AG09309 (cell line): ENCODE data around the gene CACNA1C.

ENCODE experiments used
- DNase-seq: peaks from one replicate; pipeline ENCODE4 v3.0.0-alpha.2; 2010; ENCODE audit warnings: low read depth
- H3K4me3 ChIP-seq: 2 replicates; pipeline ENCODE4 v1.5.1; 2011; ENCODE audit warnings: mild to moderate bottlenecking, low read depth, low read length, moderate library complexity; ENCODE audit not compliant: control insufficient read depth
- CTCF ChIP-seq: IDR thresholded peaks from 2 replicates; pipeline ENCODE4 v1.5.1; 2011; ENCODE audit warnings: mild to moderate bottlenecking, low read depth, low read length, inconsistent platforms; ENCODE audit not compliant: insufficient read depth, control insufficient read depth; ENCODE audit errors: missing control alignments

The CACNA1C gene

DNA sequence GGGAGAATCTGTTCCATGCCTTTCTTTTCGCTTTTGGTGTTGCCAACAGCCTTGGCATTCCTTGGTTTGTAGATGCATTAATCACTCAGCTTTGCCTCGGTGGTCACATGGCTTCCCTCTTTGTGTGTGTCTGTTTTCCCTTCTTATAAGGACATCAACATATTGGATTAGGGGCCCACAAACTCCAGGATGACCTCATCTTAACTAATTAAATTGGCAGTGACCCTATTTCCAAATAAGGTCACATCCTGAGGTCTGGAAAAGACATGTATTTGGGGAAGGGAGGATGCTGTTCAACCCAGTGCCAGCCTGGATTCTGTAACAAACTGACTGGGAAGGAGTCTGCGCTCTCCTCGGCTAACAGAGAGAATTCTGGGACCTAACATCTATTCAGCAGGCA, 376.2 kb downstream of the CACNA1C start:
- no peak for TF ChIP-seq CTCF
- no peak for DNase-seq
- no peak overlapping the region for H3K4me3 ChIP-seq

GRCh38 chr12:2431810-2432209, 379.0 kb downstream of the CACNA1C start:
- no peak for DNase-seq
- no peak overlapping the region for H3K4me3 ChIP-seq

DNA sequence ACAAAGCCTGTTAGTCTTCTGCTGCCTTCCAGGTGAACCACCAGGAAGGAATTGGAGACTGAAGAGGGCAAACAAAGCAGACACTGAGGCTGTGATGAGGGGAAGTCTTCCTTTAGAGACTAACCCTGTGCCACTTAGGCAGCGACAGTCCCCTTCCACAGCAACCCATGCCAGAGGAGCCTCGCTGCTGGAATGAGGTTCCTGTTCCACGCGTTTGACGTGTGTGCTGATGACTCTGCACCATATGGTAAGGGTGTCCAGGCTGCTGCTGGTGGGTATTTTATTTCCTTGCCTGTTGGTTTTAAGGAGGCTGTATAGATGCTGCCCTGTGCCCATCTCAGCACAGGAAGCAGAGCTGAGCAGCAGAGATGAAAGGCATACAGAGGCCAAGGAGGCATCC, 380.1 kb downstream of the CACNA1C start:
- TF ChIP-seq CTCF, result no peak
- no peak for DNase-seq
- H3K4me3 ChIP-seq, result no peak overlapping the region

More at GRCh38 chr12:2431810-2432209, 379.0 kb downstream of the CACNA1C start:
- no peak for TF ChIP-seq CTCF

DNA sequence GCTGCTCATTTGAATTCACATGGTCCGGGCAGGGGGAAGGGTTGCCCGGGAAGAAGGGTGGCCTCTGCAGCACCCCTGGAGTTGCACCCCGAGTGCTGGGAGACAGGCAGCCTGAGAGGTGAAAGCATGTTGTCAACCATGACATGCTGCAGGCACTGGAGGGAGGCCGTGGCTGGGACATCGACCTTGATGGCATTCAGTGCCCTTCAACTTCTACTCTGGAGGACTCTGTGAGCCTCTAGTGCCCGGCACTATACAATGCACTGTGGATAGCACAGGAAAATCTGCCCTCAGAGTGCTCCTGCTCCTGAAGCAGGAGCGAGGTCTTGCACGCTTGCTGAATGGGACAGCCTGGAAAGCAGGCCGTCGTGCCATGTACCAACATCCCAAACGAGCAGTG, 382.7 kb downstream of the CACNA1C start:
- H3K4me3 ChIP-seq, result no peak overlapping the region
- no peak for DNase-seq
- no peak for TF ChIP-seq CTCF

DNA sequence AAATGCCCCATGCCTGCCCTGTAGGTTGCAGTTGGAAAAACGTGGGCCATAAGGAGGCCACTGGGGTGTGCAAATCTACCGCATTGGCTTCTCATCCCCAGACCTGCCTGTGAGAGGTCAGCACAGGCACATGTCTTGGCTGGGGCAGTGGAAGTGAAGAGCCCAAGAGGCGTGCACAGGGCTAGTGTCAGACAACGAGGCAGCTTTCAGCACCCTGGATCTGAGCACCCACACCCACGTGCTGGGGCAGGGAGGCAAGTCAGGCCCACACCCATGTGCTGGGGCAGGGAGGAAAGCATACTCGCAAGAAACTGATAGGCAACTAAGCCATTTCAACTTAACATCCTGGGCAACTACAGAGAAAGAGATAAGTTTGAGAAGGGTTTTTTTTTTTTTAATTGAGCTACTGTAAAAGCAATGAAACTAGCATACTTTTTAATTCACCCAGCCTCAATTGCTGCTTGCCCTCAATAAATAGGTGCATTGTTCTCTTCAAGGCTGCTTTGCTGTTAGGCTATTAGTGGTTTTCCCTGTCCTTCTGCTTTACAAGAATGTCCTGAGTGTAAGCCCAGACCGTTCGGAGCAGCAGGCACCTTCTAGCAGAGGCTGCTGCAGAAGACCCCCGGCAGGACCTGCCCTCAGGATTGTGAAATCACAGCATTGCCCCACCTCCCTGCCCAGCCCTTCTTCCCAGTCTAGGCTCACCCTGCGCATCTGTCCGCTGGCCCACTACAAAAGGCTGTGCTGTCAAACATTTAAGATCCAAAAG, 386.7 kb downstream of the CACNA1C start:
- no peak overlapping the region for H3K4me3 ChIP-seq
- DNase-seq, result no peak
- no peak for TF ChIP-seq CTCF

DNA sequence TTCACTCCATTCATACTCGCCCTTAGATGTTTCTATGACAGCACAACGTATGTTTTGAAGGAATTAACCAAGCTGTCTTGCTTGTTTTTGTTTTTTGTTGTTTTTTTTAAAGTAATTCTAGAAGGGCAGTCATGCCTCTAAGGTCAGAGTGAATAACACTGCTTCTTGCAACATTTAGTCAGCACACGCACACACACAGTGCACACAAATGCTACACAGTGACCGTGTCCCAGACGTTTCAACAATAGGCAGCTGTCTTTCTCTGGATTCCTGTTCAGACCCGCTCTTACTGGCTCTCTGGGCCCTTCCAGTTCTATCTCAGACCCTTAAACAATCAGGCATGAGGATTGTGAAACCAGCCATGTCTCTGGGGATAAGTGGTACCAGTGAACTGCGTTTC, 391.0 kb downstream of the CACNA1C start:
- TF ChIP-seq CTCF, result no peak
- H3K4me3 ChIP-seq, result no peak overlapping the region
- no peak for DNase-seq
